AG04449 (cell line): ENCODE data around the gene TCN2.

Experiments
- CTCF ChIA-PET: fragments of 350-600 bp; formaldehyde crosslinking; extraction: SDS; loops from one replicate; lab custom pipeline; 2021; ENCODE audit warnings: antibody characterized with exemption; lab: Yijun Ruan, JAX
- POLR2A ChIA-PET: fragments of 400-600, 350-600 bp; formaldehyde crosslinking; extraction: SDS; loops from one replicate; lab custom pipeline; 2020; ENCODE audit warnings: antibody characterized with exemption, inconsistent platforms; lab: Yijun Ruan, JAX
- DNase-seq: peaks from one replicate; pipeline ENCODE4 v3.0.0-alpha.2; 2010; ENCODE audit warnings: low read depth, low spot score
- H3K4me3 ChIP-seq: 2 replicates; pipeline ENCODE4 v1.5.1; 2011; ENCODE audit warnings: low read depth, mild to moderate bottlenecking, control low read depth, low read length
- CTCF ChIP-seq: IDR thresholded peaks from one replicate; pipeline ENCODE4 v1.5.1; 2011; ENCODE audit warnings: mild to moderate bottlenecking, moderate library complexity, low read length, control low read depth, inconsistent platforms; ENCODE audit not compliant: insufficient read depth; ENCODE audit errors: missing control alignments

Gene TCN2

DNA sequence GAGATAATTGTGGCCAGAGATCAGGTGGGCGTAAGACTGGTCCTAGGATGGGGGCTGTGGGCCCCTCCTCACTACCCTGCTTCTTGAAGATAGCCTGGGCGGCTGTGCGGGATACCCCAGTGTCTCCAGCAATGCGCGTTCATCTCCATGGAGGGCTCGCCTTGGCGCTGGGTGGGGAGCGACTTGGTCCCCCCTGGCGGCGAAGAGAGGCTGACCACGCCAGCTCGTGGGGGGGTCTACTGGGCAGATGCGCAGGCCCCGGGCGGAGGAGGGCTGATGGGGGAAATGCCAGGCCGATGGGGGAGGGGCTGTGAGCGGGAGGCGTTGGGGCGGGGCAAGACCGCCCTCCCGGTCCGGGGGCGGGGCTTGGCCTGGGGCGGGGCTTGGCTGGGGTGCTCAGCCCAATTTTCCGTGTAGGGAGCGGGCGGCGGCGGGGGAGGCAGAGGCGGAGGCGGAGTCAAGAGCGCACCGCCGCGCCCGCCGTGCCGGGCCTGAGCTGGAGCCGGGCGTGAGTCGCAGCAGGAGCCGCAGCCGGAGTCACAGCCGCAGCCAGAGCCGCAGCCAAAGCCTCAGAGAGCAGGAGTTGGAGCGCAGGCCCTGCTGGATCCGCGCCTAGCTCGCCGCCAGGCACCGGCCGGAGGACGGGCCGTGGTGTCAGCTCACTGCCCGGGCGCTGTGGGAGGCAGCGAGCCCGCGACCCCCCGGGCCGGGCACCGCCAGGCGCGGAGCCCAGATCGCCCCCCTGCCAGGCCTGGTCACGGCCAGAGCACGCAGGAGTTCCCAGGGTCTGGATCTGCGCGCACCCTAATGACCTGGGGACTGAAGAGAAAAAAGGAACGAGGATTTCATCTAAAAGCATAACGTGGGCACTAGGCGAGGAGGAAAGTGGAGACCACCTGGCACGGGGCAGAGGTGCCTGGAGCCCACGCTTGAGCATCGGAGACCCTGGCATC is 28.6 kb downstream of the TCN2 start, which contains the start of gene SLC35E4:
Gene SLC35E4 (plus strand): TSS at position 509 of the 953 bp plus-strand sequence. CDS start 670 bp downstream, outside the sequence.
- CTCF ChIA-PET = interaction anchor here (0.6 to 5.2 kb wide), 55 partner anchors 8 to 545 kb away, joined by 3 to 518 read pairs (median 5); partner anchors contain the start of genes DUSP18, PES1 and TCN2
- POLR2A ChIA-PET = interaction anchor here (0.7 to 2.8 kb wide), 7 partner anchors 8 to 119 kb away, joined by 3 to 20 read pairs (median 3); no protein-coding TSS in a partner anchor
- TF ChIP-seq CTCF = peak; percentile 59
- peak; percentile 12 for DNase-seq
- H3K4me3 ChIP-seq = peak within 1 kb of the TSS; percentile 63

- CTCF ChIA-PET = interaction anchor here (0.6 to 5.2 kb wide), 13 partner anchors 11 to 544 kb away, joined by 3 to 518 read pairs (median 16); no protein-coding TSS in a partner anchor
- H3K4me3 ChIP-seq = peak overlapping the region; percentile 63
- DNase-seq = no peak
- TF ChIP-seq CTCF = peak; percentile 14
- POLR2A ChIA-PET = interaction anchor here (1.0 to 2.8 kb wide), 3 partner anchors 8 to 118 kb away, joined by 3 to 20 read pairs (median 4); no protein-coding TSS in a partner anchor
Observed at GRCh38 chr22:30636226-30637077, 29.5 kb downstream of the TCN2 start.

DNA sequence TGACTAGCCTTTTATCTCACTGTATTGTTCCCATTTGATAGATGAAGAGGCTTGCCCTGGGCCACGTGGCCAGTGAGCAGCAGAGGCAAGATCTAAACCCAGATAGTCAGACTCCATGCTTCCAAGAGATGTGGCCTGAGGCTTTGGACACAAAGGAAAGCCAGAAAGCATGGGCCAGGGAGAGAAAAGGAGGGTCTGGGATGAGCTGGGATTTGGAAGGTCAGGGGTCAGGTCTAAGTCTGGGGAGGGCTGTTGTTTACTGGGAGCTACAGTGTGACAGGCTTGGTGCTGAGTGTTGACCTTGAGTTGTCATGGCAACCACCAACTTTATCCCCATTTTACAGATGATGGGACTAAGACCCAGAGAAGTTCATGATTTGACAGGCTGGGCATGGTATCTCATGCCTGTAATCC is 30.7 kb downstream of the TCN2 start:
- 0 out of 2 replicates have a peak overlapping the region, but pooled peaks have one; percentile 18 for H3K4me3 ChIP-seq
- TF ChIP-seq CTCF = no peak
- DNase-seq = no peak
- ChIA-PET CTCF (interaction anchor here (0.9 to 3.4 kb wide), 3 partner anchors 9 to 282 kb away, joined by 3 to 24 read pairs (median 4); no protein-coding TSS in a partner anchor), POLR2A (no interaction called here)

GRCh38 chr22:30640361-30640760 is 33.4 kb downstream of the TCN2 start:
- TF ChIP-seq CTCF = no peak
- ChIA-PET POLR2A (no interaction called here), CTCF (interaction anchor here (0.9 to 3.4 kb wide), 2 partner anchors 115 kb away, joined by 3 to 24 read pairs; no protein-coding TSS in a partner anchor)
- DNase-seq = no peak
- H3K4me3 ChIP-seq = no peak overlapping the region

GRCh38 chr22:30640839-30641430 is 34.0 kb downstream of the TCN2 start:
- H3K4me3 ChIP-seq = no peak overlapping the region
- DNase-seq = no peak
- ChIA-PET POLR2A (no interaction called here), CTCF (interaction anchor here (0.6 to 0.9 kb wide), 2 partner anchors 114 to 220 kb away, joined by 3 read pairs; no protein-coding TSS in a partner anchor)
- TF ChIP-seq CTCF = no peak
